Measurements from ENCODE around the gene PRLH. TPM values are rescaled to one million over a fixed set of nuclear protein-coding genes. Genes with fewer than 3 reads are reported as not detected.

PRLH gene, protein sequence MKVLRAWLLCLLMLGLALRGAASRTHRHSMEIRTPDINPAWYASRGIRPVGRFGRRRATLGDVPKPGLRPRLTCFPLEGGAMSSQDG
- not detected in 2 replicates for total RNA-seq

DNA sequence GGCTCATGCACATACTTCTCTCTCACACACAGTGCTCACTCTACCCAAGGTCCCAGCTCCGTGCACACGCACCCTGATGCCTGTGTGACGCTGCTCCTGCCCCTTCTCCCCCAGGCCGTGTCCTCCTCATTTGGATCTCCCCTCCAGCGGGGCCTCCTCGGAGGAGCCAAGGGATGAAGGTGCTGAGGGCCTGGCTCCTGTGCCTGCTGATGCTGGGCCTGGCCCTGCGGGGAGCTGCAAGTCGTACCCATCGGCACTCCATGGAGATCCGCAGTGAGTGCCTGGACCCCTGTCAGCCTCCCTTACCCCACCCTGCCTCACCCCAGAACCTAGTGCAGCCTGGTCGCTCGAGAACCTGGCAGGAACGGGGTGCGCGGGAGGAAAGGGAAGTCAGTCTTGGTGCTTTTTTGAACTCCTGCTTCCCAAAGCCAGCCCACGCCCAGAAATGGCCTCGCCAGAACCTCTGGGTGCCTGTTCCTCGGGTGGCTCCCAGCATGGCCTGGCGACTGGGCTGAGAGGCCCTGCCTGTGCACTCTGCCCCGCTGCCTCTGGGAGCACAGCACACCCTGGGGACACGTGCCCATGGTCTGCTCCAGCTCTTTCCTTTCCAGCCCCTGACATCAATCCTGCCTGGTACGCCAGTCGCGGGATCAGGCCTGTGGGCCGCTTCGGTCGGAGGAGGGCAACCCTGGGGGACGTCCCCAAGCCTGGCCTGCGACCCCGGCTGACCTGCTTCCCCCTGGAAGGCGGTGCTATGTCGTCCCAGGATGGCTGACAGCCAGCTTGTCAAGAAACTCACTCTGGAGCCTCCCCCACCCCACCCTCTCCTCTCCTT is at the start of gene PRLH:
Gene PRLH, plus strand, starts transcription at position 174 of the 835 bp plus-strand sequence. Its CDS starts 0 bp downstream, at position 174.
- Histone ChIP-seq H3K4me2 (ENCODE audit: insufficient read depth, low read length) (no peak within 1 kb of the TSS), H3K36me3 (ENCODE audit: insufficient read depth, low read length) (no peaks in the 10 kb centered on the region), H3K9me3 (ENCODE audit: low read depth, low read length) (no peaks in the 10 kb centered on the region), H3K27me3 (ENCODE audit: insufficient read depth, low read length) (peaks cover 12% of the 10 kb centered on the region), H2AFZ (ENCODE audit: low read length) (no peak within 1 kb of the TSS), H3K27ac (ENCODE audit: low read depth, low read length) (no peak within 1 kb of the TSS), H3K4me1 (ENCODE audit: insufficient read depth, low read length) (no peaks in the 10 kb centered on the region), H4K20me1 (ENCODE audit: insufficient read depth, low read length) (no peaks in the 10 kb centered on the region), H3K79me2 (ENCODE audit: insufficient read depth, low read length) (no peaks in the 10 kb centered on the region), H3K4me3 (ENCODE audit: insufficient read depth, low read length) (no peak within 1 kb of the TSS)
- peak; percentile 78 for DNase-seq (ENCODE audit: insufficient read length, low spot score, missing footprints)
- TF ChIP-seq, protein P1, sequence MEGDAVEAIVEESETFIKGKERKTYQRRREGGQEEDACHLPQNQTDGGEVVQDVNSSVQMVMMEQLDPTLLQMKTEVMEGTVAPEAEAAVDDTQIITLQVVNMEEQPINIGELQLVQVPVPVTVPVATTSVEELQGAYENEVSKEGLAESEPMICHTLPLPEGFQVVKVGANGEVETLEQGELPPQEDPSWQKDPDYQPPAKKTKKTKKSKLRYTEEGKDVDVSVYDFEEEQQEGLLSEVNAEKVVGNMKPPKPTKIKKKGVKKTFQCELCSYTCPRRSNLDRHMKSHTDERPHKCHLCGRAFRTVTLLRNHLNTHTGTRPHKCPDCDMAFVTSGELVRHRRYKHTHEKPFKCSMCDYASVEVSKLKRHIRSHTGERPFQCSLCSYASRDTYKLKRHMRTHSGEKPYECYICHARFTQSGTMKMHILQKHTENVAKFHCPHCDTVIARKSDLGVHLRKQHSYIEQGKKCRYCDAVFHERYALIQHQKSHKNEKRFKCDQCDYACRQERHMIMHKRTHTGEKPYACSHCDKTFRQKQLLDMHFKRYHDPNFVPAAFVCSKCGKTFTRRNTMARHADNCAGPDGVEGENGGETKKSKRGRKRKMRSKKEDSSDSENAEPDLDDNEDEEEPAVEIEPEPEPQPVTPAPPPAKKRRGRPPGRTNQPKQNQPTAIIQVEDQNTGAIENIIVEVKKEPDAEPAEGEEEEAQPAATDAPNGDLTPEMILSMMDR (IDR thresholded peaks at IDR 0.05; ENCODE audit: extremely low read depth, low read depth, low read length), result no peak

DNA sequence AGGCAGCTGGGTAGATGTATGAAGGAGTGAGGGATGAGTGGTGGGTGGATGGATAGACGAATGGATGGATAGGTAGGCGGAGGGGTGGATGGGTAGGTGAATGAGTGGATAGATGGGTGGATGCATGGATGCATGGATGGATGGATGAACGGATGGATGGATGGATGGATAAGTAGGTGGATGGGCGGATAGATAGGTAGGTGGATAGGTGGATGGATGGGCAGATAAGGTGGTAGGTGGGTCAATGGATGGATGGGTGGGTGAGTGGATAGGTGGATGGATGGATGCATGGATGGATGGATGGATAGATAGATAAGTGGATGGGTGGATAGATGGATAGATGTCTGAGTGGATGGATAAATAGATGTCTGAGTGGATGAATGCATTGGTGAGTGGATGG is 49.2 kb upstream of the PRLH start:
- Histone ChIP-seq H3K36me3 (ENCODE audit: insufficient read depth, low read length) (peaks cover 44% of the 10 kb centered on the region), H3K4me2 (ENCODE audit: insufficient read depth, low read length) (no peak overlapping the region), H3K4me1 (ENCODE audit: insufficient read depth, low read length) (no peaks in the 10 kb centered on the region), H3K27me3 (ENCODE audit: insufficient read depth, low read length) (no peaks in the 10 kb centered on the region), H3K79me2 (ENCODE audit: insufficient read depth, low read length) (peaks cover 65% of the 10 kb centered on the region), H2AFZ (ENCODE audit: low read length) (no peak overlapping the region), H3K27ac (ENCODE audit: low read depth, low read length) (no peak overlapping the region), H4K20me1 (ENCODE audit: insufficient read depth, low read length) (peaks cover 6% of the 10 kb centered on the region), H3K9me3 (ENCODE audit: low read depth, low read length) (no peaks in the 10 kb centered on the region), H3K4me3 (ENCODE audit: insufficient read depth, low read length) (no peak overlapping the region)
- TF ChIP-seq, protein P1 (IDR thresholded peaks at IDR 0.05; ENCODE audit: extremely low read depth, low read depth, low read length), result no peak
- DNase-seq (ENCODE audit: insufficient read length, low spot score, missing footprints), result peak; percentile 65

DNA sequence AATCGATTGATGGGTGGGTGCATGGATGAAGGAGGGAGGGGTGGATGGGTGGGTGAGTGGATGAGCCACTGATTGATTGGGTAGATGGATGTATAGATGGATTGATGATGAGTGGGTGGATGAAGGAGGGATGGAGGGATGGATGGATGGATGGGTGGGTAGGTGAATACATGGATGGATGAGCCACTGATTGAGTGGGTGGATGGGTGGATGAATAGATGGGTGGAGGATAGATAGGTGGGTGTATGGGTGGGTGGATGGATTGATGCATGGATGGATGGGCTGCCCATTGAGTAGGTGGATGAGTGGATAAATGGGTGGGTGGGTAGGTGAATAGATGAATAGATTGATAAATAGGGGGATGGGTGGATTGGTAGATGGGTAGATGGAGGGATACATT is 48.4 kb upstream of the PRLH start:
- TF ChIP-seq, protein P1 (IDR thresholded peaks at IDR 0.05; ENCODE audit: extremely low read depth, low read depth, low read length), result no peak
- H3K79me2 ChIP-seq (ENCODE audit: insufficient read depth, low read length), result peaks cover 59% of the 10 kb centered on the region
- no peak overlapping the region for H3K4me2 ChIP-seq (ENCODE audit: insufficient read depth, low read length)
- H3K4me3 ChIP-seq (ENCODE audit: insufficient read depth, low read length), result no peak overlapping the region
- H3K9me3 ChIP-seq (ENCODE audit: low read depth, low read length), result no peaks in the 10 kb centered on the region
- H3K36me3 ChIP-seq (ENCODE audit: insufficient read depth, low read length), result peaks cover 39% of the 10 kb centered on the region
- DNase-seq (ENCODE audit: insufficient read length, low spot score, missing footprints), result no peak
- H4K20me1 ChIP-seq (ENCODE audit: insufficient read depth, low read length), result peaks cover 6% of the 10 kb centered on the region
- no peaks in the 10 kb centered on the region for H3K27me3 ChIP-seq (ENCODE audit: insufficient read depth, low read length)
- no peaks in the 10 kb centered on the region for H3K4me1 ChIP-seq (ENCODE audit: insufficient read depth, low read length)
- no peak overlapping the region for H3K27ac ChIP-seq (ENCODE audit: low read depth, low read length)
- no peak overlapping the region for H2AFZ ChIP-seq (ENCODE audit: low read length)

DNA sequence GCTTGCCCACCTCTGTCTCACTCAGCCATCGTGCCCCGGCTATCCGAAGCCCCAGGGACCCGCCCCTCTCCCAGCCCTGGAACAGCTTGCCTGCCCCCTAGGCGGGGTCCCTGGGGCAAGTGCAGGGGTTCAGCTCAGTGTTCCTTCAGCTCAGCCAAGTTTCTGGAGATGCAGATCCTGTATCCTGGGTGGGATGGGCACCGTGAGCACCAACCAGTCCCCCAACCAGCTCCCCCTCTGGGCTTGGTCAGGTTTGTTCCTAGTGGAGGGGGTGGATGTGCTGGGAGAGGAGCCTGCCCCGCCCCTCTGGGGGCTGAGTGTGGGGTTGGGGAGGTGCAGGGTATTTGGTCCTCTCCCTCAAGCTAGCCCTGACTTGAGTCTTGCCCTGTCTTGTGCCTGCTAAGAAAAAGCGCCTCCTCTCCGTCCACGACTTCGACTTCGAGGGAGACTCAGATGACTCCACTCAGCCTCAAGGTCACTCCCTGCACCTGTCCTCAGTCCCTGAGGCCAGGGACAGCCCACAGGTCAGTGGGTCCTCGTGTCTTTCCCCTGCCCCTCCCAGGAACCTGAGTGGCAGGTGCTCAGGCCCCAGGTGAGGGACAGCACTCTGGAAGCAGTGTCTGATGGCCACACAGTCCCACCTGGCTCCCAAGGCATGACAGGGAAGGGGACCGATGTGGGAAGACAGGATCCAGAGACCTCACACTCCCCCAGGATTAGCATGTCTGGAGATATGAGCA is 46.7 kb upstream of the PRLH start:
- H2AFZ ChIP-seq (ENCODE audit: low read length), result no peak overlapping the region
- no peak for DNase-seq (ENCODE audit: insufficient read length, low spot score, missing footprints)
- no peak overlapping the region for H3K4me2 ChIP-seq (ENCODE audit: insufficient read depth, low read length)
- H3K79me2 ChIP-seq (ENCODE audit: insufficient read depth, low read length), result peaks cover 48% of the 10 kb centered on the region
- no peaks in the 10 kb centered on the region for H3K9me3 ChIP-seq (ENCODE audit: low read depth, low read length)
- TF ChIP-seq, protein P1 (IDR thresholded peaks at IDR 0.05; ENCODE audit: extremely low read depth, low read depth, low read length), result no peak
- peaks cover 3% of the 10 kb centered on the region for H4K20me1 ChIP-seq (ENCODE audit: insufficient read depth, low read length)
- H3K4me3 ChIP-seq (ENCODE audit: insufficient read depth, low read length), result no peak overlapping the region
- H3K27ac ChIP-seq (ENCODE audit: low read depth, low read length), result no peak overlapping the region
- H3K4me1 ChIP-seq (ENCODE audit: insufficient read depth, low read length), result no peaks in the 10 kb centered on the region
- H3K36me3 ChIP-seq (ENCODE audit: insufficient read depth, low read length), result peaks cover 28% of the 10 kb centered on the region
- H3K27me3 ChIP-seq (ENCODE audit: insufficient read depth, low read length), result no peaks in the 10 kb centered on the region

All from osteoblast (primary cell).